PC-3 (cell line): ENCODE data around the gene RNF5. TPM values are rescaled to one million over a fixed set of nuclear protein-coding genes. Genes with fewer than 3 reads are reported as not detected.

Experiments
- ATAC-seq: fragments of 200-7000 bp; cut with Tn5 transposase; 2 replicates; pipeline ENCODE4 v1.9.1; 2020; ENCODE audit warnings: mild to moderate bottlenecking, moderate library complexity
- BruUV-seq: library from RNA; stranded (reverse); fragments of 400-500 nt; replicated peaks from 2 replicates; lab custom pipeline; 2021; lab: Mats Ljungman, UMichigan
- CTCF ChIA-PET: fragments of 300-600 bp; sonication (Branson Sonifier 250); formaldehyde crosslinking; loops from one replicate; lab custom pipeline; 2022; ENCODE audit warnings: antibody characterized with exemption; lab: Charles Lee
- POLR2A ChIA-PET: fragments of 300-600 bp; sonication (Branson Sonifier 250); formaldehyde crosslinking; loops from one replicate; lab custom pipeline; 2022; ENCODE audit warnings: antibody characterized with exemption; ENCODE audit not compliant: unreplicated experiment; lab: Charles Lee
- DNase-seq: peaks from one replicate; pipeline ENCODE4 v3.0.0-alpha.2; 2015
- H2AFZ ChIP-seq: fragments of 300-600 bp; sonication (generic); 2 replicates; pipeline ENCODE4 v1.6.0; 2016; ENCODE audit warnings: antibody characterized with exemption, low read length
- H3F3A ChIP-seq: fragments of 300-600 bp; sonication (generic); one replicate; pipeline ENCODE4 v1.6.0; 2017; ENCODE audit warnings: antibody characterized with exemption, low read length, control low read depth, mild to moderate bottlenecking; ENCODE audit not compliant: unreplicated experiment
- H3K27ac ChIP-seq: fragments of 300-600 bp; sonication (generic); 2 replicates; pipeline ENCODE4 v1.5.1; 2016; ENCODE audit warnings: mild to moderate bottlenecking, low read length
- H3K27me3 ChIP-seq: fragments of 300-600 bp; sonication (generic); 2 replicates; pipeline ENCODE4 v1.6.1; 2016; ENCODE audit warnings: low read length, mixed read lengths
- H3K36me3 ChIP-seq: fragments of 300-600 bp; sonication (generic); 2 replicates; pipeline ENCODE4 v1.6.1; 2016; ENCODE audit warnings: low read depth, mixed run types, low read length, mixed read lengths
- H3K4me1 ChIP-seq: fragments of 300-600 bp; sonication (generic); 2 replicates; pipeline ENCODE4 v1.5.1; 2016; ENCODE audit warnings: low read length; ENCODE audit not compliant: insufficient read depth
- H3K4me2 ChIP-seq: fragments of 300-600 bp; sonication (generic); 2 replicates; pipeline ENCODE4 v1.6.0; 2016; ENCODE audit warnings: low read length
- H3K4me3 ChIP-seq: fragments of 300-600 bp; sonication (generic); 2 replicates; pipeline ENCODE4 v1.5.1; 2016; ENCODE audit warnings: mild to moderate bottlenecking, low read length, mixed read lengths
- H3K79me2 ChIP-seq: fragments of 300-600 bp; sonication (generic); 2 replicates; pipeline ENCODE4 v1.6.1; 2017; ENCODE audit warnings: low read length, mixed read lengths
- H3K9ac ChIP-seq: fragments of 300-600 bp; sonication (generic); 2 replicates; pipeline ENCODE4 v1.6.0; 2016; ENCODE audit warnings: mild to moderate bottlenecking, low read length
- H3K9me2 ChIP-seq: fragments of 300-600 bp; sonication (generic); replicated peaks from 2 replicates; pipeline ENCODE4 v1.6.1; 2016; ENCODE audit warnings: mixed run types, low read length, mixed read lengths
- H3K9me3 ChIP-seq: fragments of 300-600 bp; sonication (generic); 2 replicates; pipeline ENCODE4 v1.6.1; 2016; ENCODE audit warnings: low read length, mixed read lengths
- H4K20me1 ChIP-seq: fragments of 300-600 bp; sonication (generic); 2 replicates; pipeline ENCODE4 v1.6.1; 2016; ENCODE audit warnings: low read length, mixed read lengths
- EZH2 ChIP-seq: fragments of 300-600 bp; sonication (generic); IDR thresholded peaks from one replicate; pipeline ENCODE4 v1.6.1; 2017; ENCODE audit warnings: antibody characterized with exemption, mild to moderate bottlenecking, low read length; ENCODE audit not compliant: unreplicated experiment
- EZH2phosphoT487 ChIP-seq: fragments of 300-600 bp; sonication (generic); IDR thresholded peaks from 2 replicates; pipeline ENCODE4 v1.6.1; 2018; ENCODE audit warnings: mild to moderate bottlenecking, antibody characterized with exemption, low read length, borderline replicate concordance
- intact Hi-C: fragments of 100-400 bp; cut with micrococcal nuclease; formaldehyde crosslinking; loops from 2 replicates; pipeline ENCODE4 v1.9.0; 2023
- total RNA-seq: library from RNA; depleted of rRNA; stranded (reverse); fragments of >200 nt; gene quantifications from 2 replicates; pipeline ENCODE4 v1.2.3, GENCODE V29; 2014
- TF ChIP-seq, protein P1 (sequence below): fragments of 300-600 bp; sonication (generic); conservative IDR thresholded peaks from 2 replicates; pipeline ENCODE4 v1.5.1; 2017; ENCODE audit warnings: antibody characterized with exemption, low read depth, mild to moderate bottlenecking, low read length

The RNF5 gene
- total RNA-seq, 1 experiment from 2014 or later, result 69.0 TPM

DNA sequence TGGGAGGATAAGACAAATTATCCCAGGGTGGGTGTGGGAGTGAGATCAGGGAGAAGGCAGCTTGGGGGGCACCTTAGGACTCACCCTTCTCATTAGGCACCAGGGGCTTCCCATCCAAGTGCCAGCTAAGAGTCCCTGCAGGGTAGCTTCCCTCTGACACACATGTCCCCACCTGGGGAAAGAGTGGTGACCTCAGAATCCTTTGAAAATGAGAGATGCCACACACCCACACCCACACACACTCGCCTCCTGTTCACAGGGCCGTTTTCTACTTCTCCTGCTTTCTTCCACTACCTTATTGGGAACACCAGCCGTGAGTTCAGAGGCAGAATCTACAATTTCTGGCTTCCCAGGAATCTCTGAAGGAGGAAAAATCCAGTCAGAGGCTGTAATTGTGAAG lies 4.8 kb downstream of the RNF5 start:
- Histone ChIP-seq H4K20me1 (no peaks in the 10 kb centered on the region), H3K4me1 (peaks cover 8% of the 10 kb centered on the region), H3K4me3 (no peak overlapping the region), H3F3A (no peaks in the 10 kb centered on the region), H3K27me3 (no peaks in the 10 kb centered on the region), H3K27ac (no peak overlapping the region), H3K36me3 (peaks cover 5% of the 10 kb centered on the region), H3K4me2 (no peak overlapping the region), H3K9me2 (no peaks in the 10 kb centered on the region), H3K9ac (no peak overlapping the region), H2AFZ (no peak overlapping the region), H3K79me2 (peaks cover 12% of the 10 kb centered on the region), H3K9me3 (no peaks in the 10 kb centered on the region)
- POLR2A ChIA-PET, result interaction anchor here (0.5 kb wide), 1 partner anchor 14 kb away, joined by 3 read pairs; no protein-coding TSS in a partner anchor
- no peak for TF ChIP-seq EZH2phosphoT487
- TF ChIP-seq EZH2, result no peak
- TF ChIP-seq, protein P1, sequence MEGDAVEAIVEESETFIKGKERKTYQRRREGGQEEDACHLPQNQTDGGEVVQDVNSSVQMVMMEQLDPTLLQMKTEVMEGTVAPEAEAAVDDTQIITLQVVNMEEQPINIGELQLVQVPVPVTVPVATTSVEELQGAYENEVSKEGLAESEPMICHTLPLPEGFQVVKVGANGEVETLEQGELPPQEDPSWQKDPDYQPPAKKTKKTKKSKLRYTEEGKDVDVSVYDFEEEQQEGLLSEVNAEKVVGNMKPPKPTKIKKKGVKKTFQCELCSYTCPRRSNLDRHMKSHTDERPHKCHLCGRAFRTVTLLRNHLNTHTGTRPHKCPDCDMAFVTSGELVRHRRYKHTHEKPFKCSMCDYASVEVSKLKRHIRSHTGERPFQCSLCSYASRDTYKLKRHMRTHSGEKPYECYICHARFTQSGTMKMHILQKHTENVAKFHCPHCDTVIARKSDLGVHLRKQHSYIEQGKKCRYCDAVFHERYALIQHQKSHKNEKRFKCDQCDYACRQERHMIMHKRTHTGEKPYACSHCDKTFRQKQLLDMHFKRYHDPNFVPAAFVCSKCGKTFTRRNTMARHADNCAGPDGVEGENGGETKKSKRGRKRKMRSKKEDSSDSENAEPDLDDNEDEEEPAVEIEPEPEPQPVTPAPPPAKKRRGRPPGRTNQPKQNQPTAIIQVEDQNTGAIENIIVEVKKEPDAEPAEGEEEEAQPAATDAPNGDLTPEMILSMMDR, result no peak
- intact Hi-C loops, result no loop called here
- DNase-seq (no peak), ATAC-seq (no peak)
- CTCF ChIA-PET, result no interaction called here
- no TSS peak for BruUV-seq

DNA sequence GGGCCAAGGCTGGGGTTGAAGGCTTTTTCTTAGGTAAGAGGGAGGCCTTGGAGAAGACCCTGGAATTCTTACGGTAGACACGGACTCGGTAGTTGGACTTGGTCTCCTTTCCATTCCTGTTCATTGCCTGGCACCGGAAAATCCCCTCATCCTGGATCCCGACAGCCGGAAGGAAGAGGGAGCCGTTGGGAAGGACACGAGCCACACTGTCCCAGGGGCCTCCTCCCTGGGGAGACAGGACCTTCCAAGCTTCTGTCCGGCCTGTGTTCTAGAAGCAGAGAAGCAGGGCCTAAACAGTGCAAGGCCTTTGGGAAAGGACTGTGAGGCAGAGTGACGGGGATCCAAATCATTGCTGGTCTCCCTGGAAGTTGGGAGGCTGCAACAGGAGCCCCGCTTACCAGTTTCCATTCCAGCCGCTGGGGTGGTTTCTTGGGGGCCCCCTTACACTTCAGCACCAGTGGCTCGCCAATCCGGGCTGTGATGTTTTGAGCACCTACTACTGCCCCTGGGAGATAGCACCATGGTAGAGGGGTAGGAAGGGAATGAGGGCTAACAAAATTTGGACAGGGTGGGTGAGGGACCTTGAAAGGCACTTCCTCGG lies 5.4 kb downstream of the RNF5 start:
- CTCF ChIA-PET, result no interaction called here
- H3K9ac ChIP-seq, result no peak overlapping the region
- no TSS peak for BruUV-seq

More for the DNA sequence above, 5.4 kb downstream of the RNF5 start:
- Histone ChIP-seq H3K4me1 (peaks cover 10% of the 10 kb centered on the region), H3F3A (no peaks in the 10 kb centered on the region), H3K27me3 (no peaks in the 10 kb centered on the region), H3K4me2 (no peak overlapping the region), H3K9me3 (no peaks in the 10 kb centered on the region), H2AFZ (no peak overlapping the region), H3K9me2 (no peaks in the 10 kb centered on the region), H3K79me2 (peaks cover 13% of the 10 kb centered on the region), H3K27ac (no peak overlapping the region), H4K20me1 (no peaks in the 10 kb centered on the region), H3K4me3 (no peak overlapping the region), H3K36me3 (peaks cover 5% of the 10 kb centered on the region)
- POLR2A ChIA-PET, result no interaction called here
- no peak for ATAC-seq
- no peak for DNase-seq
- TF ChIP-seq, protein P1, result no peak
- no peak for TF ChIP-seq EZH2phosphoT487
- TF ChIP-seq EZH2, result no peak
- intact Hi-C loops, result no loop called here
